Measurements from ENCODE around the gene PWP2.
"Not testable (repeated sequence)": the region's sequence is repeated elsewhere in the genome, so short reads cannot be mapped to it uniquely, and the experiment has no call there.

- not testable (repeated sequence) for TF ChIP-seq CTCF (IDR thresholded peaks at IDR 0.05; ENCODE audit: insufficient read depth, low read length); POLR2AphosphoS5 (IDR thresholded peaks at IDR 0.05; ENCODE audit: low read depth); REST (IDR thresholded peaks at IDR 0.05; ENCODE audit: insufficient replicate concordance, low read depth); GABPA (IDR thresholded peaks at IDR 0.05; ENCODE audit: low read depth); SPI1 (IDR thresholded peaks at IDR 0.05; ENCODE audit: borderline replicate concordance, low read depth)
Measured at GRCh38 chr21:44176127-44176526, 68.9 kb downstream of the PWP2 start.
